ENCODE results near the gene CHST15.

DNA sequence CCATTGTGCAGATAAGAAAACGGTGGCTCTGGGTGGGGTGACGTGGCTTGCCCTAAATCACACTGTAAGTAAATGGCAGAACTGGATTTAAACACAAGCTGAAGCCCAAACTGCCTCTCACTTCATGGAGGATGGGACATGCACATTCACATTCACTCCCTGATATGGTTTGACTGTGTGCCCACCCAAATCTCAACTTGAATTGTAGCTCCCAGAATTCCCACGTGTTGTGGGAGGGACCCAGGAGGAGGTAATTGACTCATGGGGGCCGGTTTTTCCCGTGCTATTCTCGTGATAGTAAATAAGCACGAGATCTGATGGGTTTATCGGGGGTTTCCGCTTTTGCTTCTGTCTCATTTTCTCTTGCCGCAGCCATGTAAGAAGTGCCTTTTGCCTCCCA, 32.4 kb downstream of the CHST15 start:
- TF ChIP-seq POLR2A (IDR thresholded peaks at IDR 0.05): no peak
- TF ChIP-seq, protein P1, sequence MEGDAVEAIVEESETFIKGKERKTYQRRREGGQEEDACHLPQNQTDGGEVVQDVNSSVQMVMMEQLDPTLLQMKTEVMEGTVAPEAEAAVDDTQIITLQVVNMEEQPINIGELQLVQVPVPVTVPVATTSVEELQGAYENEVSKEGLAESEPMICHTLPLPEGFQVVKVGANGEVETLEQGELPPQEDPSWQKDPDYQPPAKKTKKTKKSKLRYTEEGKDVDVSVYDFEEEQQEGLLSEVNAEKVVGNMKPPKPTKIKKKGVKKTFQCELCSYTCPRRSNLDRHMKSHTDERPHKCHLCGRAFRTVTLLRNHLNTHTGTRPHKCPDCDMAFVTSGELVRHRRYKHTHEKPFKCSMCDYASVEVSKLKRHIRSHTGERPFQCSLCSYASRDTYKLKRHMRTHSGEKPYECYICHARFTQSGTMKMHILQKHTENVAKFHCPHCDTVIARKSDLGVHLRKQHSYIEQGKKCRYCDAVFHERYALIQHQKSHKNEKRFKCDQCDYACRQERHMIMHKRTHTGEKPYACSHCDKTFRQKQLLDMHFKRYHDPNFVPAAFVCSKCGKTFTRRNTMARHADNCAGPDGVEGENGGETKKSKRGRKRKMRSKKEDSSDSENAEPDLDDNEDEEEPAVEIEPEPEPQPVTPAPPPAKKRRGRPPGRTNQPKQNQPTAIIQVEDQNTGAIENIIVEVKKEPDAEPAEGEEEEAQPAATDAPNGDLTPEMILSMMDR (IDR thresholded peaks at IDR 0.05): no peak
